Kasumi-1 (cell line): ENCODE data around the gene ANKRD55.
"Not testable (repeated sequence)": the region's sequence is repeated elsewhere in the genome, so short reads cannot be mapped to it uniquely, and the experiment has no call there.

ENCODE experiments used
- DNase-seq, 2 experiments: peaks; one replicate each; lab custom pipeline; 2025; lab: John Stamatoyannopoulos, UW

ANKRD55 gene

DNA sequence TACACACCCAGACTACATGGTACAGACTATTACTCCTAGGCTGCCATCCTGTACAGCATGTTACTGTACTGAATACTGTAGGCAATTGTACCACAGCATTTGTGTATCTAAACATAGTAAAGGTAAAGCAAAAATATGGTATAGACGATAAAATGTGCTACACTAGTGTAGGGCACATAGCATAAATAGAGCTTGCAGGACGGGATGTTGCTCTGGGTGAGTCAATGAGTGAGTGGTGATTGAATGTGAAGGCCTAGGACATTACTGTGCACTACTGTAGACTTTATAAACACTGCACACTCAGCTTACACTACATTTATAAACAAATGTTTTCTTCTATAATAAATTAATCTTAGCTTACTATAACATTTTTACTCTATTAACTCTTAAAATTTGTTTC lies 25.6 kb downstream of the ANKRD55 start:
- DNase-seq: no peak

DNA sequence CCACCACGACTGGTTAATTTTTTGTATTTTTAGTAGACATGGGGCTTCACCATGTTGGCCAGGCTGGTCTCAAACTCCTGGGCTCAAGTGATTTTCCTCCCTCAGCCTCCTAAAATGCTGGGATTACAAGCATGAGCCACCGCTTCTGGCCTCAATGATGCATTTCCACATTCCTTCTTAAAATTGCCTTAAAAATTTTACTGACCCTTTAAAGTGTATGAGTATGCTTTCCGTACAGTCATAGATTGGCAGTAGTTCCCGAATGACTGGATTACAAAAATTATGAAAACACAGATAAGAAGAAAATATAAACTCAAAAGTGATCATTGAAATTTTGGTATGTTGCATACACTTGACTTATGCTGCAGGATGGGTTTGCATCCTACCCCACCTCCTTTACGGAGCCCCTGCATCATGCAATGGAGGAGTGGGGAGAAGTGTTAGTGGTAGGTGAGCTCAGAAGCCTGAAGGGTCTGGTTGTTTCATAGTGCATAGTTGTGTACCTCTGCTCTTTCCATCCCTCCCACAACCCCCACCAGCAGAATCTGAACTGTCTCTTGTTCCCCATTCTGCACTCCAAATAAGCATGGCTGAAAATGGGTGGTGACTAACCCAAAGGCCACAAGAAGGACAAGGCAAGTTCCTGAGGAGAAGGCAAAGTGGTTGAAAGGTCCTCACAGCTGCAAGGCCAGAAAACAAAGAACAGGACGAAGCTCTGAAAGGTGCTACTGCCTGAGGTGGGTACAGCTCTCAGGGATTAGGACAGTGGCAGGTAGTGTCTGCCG lies 26.8 kb downstream of the ANKRD55 start:
- DNase-seq: no peak

DNA sequence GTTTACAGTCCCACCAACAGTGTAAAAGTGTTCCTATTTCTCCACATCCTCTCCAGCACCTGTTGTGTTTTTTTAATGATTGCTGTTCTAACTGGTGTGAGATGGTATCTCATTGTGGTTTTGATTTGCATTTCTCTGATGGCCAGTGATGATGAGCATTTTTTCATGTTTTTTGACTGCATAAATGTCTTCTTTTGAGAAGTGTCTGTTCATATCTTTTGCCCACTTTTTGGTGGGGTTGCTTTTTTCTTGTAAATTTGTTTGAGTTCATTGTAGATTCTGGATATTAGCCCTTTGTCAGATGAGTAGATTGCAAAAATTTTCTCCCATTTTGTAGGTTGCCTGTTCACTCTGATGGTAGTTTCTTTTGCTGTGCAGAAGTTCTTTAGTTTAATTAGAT lies 29.2 kb downstream of the ANKRD55 start:
- not testable (repeated sequence) for DNase-seq

DNA sequence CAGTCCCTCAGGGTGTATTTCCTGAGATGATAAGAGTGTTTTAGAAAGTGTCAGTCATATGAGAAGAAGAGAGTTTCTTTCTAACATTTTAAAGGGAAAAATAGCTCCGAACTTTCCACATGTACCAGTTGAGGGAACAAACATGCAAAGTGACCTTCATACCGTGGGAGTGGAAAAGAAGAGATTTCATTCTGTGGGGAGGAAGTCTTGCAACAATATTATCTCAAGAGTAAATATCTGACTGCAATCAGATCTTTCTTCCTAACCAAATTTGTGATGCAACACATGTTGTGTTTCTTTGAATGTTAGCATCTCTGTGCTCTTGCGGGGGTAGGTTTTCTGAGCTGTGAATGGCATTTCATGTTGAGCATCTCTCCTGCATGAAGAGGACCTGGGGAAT lies 30.6 kb downstream of the ANKRD55 start:
- DNase-seq: no peak

DNA sequence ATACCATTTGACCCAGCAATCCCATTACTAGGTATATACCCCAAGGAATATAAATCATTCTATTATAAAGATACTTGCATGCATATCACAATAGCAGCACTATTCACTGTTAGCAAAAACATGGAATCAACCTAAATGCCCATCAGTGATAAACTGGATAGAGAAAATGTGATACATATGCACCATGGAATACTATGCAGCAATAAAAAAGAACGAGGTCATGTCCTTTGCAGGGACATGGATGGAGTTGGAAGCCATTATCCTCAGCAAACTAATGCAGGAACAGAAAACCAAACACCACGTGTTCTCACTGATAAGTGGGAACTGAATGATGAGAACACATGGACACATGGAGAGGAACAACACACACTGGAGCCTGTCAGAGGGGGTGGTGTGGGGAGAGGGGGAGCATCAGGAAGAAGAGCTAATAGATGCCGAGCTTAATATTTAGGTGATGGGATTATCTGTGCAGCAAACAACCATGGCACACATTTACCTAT lies 31.3 kb downstream of the ANKRD55 start:
- DNase-seq: not testable (repeated sequence)

DNA sequence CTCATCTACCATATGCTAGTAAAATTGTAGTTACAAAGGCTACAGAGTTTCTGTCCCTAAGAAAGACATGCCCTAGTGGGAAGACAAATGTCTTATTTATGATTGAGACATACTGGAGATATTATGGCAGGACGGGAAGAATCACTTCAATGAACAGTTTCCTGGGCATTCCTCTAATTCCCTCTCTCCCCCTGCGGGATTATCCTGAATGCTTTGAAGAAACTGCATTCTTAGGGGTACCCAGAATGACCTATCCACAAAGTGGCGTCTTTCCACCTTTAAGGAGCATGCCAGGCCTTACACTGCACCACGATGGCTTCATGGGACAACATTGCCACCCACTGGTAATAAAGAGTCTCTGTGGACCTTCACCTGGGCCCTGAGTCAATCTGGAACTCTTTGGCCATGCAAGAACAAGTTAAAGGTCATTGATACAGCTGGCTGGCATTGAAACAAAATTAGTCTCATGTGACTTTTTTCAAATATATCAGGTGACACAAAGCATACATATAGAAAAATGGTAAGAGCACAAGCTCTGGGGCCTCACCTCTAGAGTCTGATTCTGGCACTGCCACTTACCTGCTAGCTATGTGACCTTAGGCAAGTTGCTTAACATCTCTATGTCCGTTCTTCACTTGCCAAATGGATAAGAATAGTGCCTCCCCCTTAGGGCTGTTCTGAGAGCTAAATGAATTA lies 32.0 kb downstream of the ANKRD55 start:
- peak; percentile 71 to 80 for DNase-seq

DNA sequence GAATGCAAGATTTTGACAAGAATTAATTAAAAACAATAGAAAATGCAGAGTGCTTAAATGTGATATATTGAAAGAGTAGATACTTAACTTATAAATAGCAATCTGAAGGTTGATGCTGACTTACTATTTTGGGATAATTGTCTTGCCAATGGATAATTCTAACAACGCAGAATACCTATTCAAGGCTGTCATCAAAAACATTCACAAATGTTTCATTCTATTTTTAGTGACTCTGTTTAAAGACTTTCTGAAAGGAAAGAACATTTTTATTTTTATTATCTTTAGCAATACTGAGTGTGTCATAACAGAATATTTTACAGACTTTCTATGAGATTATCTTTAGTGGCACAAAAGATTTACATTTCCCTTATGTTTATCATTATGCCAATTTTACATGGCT lies 38.1 kb downstream of the ANKRD55 start:
- no peak for DNase-seq

DNA sequence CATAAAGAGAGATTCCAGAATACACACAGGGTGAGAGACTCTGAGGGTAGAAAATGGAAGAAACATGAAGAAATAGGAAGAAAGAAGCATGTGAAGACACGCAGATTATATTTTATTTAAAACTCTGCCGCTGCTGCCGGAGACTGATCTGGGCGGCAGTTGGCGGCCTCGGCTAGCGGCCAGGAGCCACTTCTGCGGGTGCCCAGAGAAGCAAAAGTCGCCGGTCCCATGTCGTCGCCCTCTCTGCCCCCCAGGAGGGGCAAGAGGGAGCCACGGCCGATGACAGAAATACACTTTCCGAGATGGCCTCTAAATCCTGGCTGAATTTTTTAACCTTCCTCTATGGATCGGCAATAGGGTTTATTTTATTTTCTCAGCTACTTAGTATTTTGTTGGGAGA lies 40.9 kb downstream of the ANKRD55 start:
- DNase-seq: no peak

DNA sequence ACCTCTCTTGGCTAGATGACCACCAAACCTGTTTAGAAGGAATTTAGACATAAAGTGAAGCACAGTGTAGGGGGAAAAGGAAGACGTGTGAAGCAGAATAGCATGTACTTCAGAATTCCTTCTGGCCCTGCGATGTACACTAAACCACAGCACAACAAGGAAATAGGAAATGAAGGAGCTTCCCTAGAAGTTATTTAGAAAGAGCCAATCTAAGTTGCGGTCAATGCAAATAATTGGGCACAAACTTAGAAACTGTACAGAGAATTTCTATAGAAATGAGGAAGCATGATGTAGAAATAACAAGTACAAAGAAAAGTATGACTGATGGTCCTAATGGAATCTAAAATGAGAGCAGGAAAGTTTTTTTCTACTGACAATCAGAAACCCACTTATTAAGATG lies 41.5 kb downstream of the ANKRD55 start:
- DNase-seq: peak; percentile 58 to 61

DNA sequence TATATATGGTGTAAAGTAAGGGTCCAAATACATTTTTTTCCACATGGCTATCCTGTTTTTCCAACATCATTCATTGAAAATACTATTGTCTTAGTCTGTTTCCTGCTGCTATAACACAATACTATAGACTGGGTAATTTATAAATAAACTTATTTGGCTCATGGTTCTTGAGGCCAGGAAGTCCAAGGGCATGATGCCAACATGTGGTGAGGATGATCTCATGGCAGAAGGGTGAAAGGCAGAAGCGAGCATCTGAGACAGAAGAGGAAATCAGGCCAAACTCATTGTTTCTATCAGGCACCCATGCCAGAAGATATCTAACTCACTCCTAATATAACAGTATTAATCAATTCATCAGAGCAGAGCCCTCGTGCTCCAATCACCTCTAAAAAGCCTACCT lies 42.6 kb downstream of the ANKRD55 start:
- peak; percentile 27 to 43 for DNase-seq

DNA sequence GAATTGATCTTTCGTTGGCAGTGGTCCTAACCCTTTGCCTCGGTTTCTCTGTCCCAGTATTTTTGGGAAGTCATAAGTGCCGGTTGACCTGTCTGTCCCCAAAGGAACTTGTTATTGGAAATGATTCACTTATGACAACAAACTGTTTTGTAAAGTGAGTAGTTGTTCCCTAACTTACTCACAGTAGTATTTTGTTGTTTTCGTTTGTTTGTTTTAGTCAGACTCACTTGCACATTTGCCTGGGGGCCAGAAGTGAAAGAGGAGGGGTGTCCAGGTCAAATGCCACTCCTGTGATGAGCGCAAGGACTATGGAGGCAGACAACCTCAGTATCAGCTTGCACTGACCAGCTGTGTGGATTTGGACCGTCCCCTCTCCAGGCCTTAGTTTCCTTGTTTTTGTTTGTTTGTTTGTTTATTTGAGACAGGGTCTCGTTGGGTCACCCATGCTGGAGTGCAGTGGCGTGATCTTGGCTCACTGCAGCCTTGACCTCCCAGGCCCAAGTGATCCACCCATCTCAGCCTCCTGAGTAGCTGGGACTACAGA lies 47.3 kb downstream of the ANKRD55 start:
- DNase-seq: no peak

DNA sequence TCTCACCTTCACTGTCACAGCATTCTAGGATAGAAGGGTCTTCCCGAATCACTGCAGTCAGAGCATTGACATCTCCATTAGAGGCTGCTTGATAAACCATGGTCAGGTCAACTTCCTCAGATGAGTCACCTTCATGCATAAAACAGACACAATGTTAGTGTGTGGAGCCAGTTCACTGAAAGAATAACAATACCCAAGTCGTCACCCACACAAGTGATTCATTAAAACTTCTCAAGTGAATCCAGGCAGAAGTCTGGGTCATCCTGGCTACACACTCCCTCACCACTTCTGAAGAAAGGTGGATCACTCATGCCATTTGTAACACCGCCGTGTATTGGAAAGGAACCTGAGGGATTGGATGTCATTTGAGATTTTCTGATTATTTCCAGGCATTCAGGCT lies 49.6 kb downstream of the ANKRD55 start:
- DNase-seq: no peak

DNA sequence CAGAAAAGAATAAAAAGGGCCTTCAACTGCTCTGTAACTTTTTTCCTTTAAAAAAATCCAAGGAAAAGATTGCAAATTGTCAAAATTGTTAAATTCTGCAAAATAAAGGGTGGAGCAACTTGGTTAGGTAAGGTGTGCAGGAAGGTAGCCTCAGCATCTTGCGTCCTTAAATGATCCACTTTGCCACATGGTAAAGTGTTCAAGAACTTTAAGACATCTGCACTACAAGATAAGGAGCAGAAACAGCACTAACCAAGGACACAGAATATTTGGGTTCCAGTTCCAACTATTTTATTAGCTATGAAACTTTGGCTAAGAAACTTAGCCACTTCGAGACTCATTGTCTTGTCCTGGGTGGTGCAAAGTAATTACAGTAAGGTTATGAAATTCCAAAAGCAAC lies 53.7 kb downstream of the ANKRD55 start:
- no peak for DNase-seq

DNA sequence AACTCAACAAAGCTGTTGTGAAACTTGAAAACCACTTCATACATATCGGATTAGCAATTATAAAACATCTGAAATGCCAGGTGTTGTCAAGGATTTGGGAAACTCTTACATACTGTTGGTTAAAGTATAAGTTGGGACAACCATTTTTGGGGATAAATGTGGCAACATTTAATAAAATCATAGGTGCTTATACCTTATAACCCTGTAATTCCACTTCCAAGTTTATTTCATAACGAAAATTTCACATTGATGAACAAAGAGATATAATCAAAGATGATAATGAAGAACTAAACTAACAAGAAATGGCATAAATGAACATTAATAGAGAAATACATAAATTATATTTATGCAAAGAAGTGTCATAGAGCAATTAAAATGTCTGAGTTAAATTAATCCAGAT lies 54.3 kb downstream of the ANKRD55 start:
- DNase-seq: no peak

DNA sequence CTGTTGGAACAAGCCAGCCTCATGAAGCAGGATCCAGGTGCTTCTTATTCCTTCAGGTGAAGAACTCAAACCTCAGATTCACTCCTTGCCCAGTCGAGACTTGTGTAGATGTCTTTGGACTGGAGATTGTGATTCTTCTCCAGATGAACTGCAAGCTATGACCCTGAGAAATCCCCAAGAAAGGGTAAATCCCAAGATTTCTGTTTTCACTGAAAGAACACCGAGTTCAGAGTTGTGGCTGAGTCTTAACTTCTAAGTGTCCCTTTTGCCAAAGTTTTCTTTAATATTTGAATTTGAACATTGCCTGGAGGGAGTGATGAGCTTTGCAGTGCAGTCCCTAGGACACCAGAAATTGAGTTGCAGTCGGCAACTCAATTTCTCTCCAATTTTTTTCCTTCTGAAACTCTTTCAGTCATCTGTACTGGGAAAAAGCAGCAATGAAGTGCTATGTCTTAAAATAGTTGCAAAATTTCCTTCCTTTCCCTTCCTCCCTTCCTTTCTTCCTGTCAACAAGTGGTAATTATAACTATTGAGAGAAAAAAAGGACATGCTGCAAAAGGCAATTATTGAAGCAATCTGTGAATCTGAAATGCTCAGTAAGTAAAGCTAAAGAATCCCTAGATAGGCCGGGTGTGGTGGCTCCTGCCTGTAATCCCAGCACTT lies 56.1 kb downstream of the ANKRD55 start:
- no peak for DNase-seq

DNA sequence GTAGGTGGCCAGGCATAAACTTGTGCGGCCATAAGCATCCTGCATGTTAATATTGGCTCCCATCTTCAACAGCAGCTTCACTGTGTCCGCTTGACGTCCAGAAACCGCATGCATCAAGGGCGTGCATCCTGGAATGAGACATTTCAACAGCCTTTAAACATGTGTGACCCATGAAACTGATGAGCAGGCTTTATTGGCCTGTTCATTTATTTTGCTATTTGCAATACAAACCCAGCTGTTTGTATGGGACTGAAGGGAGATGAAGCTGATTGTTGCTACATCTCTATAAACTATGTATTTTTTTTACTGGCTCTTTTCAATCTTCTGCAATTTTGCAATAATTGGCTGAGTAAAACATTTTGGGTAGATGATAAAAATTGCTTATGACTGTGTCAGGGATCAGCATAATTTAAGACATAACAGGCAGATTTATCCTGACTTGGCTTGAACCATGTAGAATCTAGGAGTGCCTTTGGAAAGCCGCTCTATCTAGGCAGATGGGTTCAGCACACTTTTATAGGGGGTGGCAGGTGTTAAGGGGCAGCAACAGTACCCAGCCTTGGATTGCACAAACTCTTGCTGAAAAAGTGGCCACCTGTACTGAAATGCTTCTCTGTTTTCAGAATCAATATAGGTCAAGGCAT lies 56.9 kb downstream of the ANKRD55 start:
- DNase-seq: no peak

DNA sequence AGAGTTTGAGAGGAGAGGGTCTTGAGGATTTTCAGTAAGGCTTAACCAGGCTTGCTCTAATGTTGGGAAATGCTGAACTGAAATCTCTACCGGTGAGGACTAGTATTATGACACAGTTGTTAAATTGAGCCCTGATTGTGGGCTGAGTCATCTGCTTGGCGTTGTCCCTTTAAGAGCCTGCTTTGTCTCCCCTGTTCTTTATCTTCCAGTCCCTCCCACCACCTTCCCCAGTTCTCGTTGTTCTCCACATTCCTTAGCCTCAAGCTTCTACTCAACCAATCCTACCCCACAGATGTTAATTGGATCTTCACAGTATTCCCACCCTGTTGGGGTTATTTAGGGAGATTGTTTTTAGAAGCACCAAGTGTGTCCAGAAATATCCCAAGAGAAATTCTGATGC lies 57.6 kb downstream of the ANKRD55 start:
- peak in 1 of 2 experiments; percentile 11 for DNase-seq

DNA sequence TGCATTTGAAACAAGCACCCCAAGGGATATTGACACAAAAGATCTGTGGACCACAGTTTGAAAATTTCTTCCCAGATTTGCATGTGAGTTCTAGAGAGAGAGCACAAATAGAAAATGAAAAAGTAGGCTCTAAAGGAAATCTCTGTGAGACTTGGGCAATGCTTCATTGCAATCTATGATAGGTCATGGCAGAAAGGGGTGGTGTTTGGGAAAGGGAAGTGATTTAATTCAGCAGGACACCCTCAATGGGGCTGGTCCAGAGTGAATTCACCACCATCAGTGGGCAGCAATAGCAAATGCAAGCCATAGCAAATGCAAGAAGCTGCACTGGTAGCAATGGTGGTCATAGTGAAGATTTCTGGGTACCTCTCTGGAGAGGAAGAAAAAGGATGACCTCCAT lies 58.1 kb downstream of the ANKRD55 start:
- DNase-seq: no peak

DNA sequence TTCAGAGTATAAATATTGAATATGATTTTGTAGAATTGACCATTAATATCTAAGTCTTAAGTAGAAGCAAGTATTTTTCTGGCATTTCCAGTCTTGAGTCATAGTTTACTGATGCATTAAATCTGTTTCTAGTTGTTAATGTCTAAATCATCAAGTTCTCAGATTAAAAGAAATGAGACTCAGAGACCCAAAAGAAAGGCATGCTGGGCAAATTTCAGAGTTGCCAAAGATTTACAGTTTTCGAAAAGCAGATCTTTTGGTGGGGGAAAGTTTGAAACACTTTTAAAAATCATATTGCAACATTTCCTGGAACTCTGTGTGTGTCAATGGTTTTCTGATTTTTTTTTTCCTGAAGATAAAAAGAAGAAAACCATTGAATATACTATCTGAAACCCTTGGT lies 60.9 kb downstream of the ANKRD55 start:
- DNase-seq: peak in 1 of 2 experiments; percentile 19

DNA sequence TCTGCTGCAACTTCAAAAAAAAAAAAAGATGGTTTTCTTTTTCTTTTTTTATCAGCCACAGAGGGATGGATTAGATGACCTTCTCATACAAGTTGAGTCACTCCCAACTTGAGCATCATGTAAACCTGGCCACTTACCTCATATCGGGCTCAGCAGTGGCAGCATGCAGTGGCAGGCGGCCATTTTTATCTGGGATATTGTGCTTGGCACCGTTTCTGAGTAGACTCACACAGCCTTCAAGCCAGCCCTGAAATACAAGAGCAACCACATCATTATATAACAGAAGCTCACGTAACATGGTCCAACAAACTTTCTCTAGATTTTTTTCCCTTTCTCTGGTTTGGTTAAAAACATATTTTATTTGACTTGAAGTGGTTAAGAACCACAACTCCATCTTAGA lies 62.6 kb downstream of the ANKRD55 start:
- DNase-seq: no peak

DNA sequence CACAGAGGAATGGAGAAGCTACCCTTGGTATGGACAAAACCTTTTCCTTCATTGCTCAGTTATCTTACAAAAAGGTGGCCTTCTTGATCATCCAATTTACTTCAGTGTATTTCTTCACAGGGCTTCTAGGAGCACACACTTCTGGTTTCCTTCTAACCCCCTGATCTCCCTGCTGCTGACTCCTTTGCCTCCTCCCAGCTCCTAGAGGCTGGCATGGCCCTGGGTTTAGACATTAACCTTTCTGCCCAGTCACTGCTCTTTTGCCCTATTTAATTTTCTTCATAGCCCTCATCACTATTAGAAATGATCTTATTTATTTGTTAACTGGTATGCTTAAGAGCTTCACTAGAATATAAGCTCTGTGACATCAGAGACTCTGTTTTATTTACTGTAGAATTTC lies 63.2 kb downstream of the ANKRD55 start:
- DNase-seq: no peak

DNA sequence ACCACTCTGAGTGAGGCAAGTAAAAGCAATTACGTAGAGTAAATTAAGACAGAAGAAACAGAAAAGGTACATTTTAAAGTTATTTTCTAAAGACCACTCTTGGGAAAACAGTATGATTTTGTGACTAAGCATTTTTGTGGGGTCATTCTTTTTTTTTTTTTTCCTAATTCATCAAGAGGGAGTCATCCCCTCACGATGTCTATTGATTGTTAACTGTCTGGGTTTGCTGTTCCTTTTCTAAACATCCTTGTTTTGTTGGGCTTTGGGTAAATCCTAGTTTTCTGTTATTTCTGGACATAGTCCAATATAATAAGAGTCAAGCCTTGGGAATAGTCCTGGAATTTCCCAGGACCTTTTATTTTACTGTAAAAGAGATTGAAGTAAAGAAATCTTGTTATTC lies 63.8 kb downstream of the ANKRD55 start:
- no peak for DNase-seq
